Activated CD4-positive, alpha-beta T cell treated with anti-CD3 and anti-CD28 coated beads, Interleukin-2, amount 50 U/mL, for 16 hours (primary cell): ENCODE data around the gene ASMT.
"Not testable (repeated sequence)": the region's sequence is repeated elsewhere in the genome, so short reads cannot be mapped to it uniquely, and the experiment has no call there.

Experiments
- DNase-seq: peaks from one replicate; pipeline ENCODE4 v3.0.0-alpha.2; 2020

Gene ASMT

GRCh38 chrX:1656379-1656778 lies 41.5 kb downstream of the ASMT start:
- DNase-seq = no peak

- peak; percentile 86 for DNase-seq
Observed at GRCh38 chrX:1657367-1658070, 42.7 kb downstream of the ASMT start.

GRCh38 chrX:1658071-1658491 lies 43.2 kb downstream of the ASMT start:
- DNase-seq = no peak

- no peak for DNase-seq
Observed at GRCh38 chrX:1659664-1660461, 45.0 kb downstream of the ASMT start.

GRCh38 chrX:1661048-1661921 lies 46.4 kb downstream of the ASMT start:
- peak; percentile 96 for DNase-seq

GRCh38 chrX:1661922-1662221 lies 47.0 kb downstream of the ASMT start:
- DNase-seq = no peak

GRCh38 chrX:1667566-1667965 lies 52.7 kb downstream of the ASMT start:
- DNase-seq = no peak

- peak; percentile 49 for DNase-seq
Observed at GRCh38 chrX:1673337-1673736, 58.5 kb downstream of the ASMT start.

GRCh38 chrX:1676866-1677265 lies 62.0 kb downstream of the ASMT start:
- DNase-seq = no peak

GRCh38 chrX:1679238-1679637 lies 64.4 kb downstream of the ASMT start:
- peak; percentile 31 for DNase-seq

GRCh38 chrX:1681439-1681838 lies 66.6 kb downstream of the ASMT start:
- DNase-seq = no peak

- not testable (repeated sequence) for DNase-seq
Observed at GRCh38 chrX:1681856-1682255, 67.0 kb downstream of the ASMT start.

GRCh38 chrX:1682501-1682900 lies 67.6 kb downstream of the ASMT start:
- not testable (repeated sequence) for DNase-seq

GRCh38 chrX:1684883-1685282 lies 70.0 kb downstream of the ASMT start:
- not testable (repeated sequence) for DNase-seq

- DNase-seq = not testable (repeated sequence)
Observed at GRCh38 chrX:1685444-1685880, 70.6 kb downstream of the ASMT start.

- DNase-seq = no peak
Observed at GRCh38 chrX:1686642-1687041, 71.8 kb downstream of the ASMT start.
